SK-N-SH (cell line): ENCODE results near the gene TEX28. TPM values are rescaled to one million over a fixed set of nuclear protein-coding genes. Genes with fewer than 3 reads are reported as not detected.
"Not testable (repeated sequence)": the region's sequence is repeated elsewhere in the genome, so short reads cannot be mapped to it uniquely, and the experiment has no call there.

Source experiments
- CTCF ChIA-PET: fragments of 300-600, 350-600 bp; formaldehyde crosslinking; extraction: SDS; loops from one replicate; lab custom pipeline; 2021; lab: Yijun Ruan, JAX
- POLR2A ChIA-PET: fragments of 350-600 bp; sonication (Branson Sonifier 250); formaldehyde crosslinking; extraction: SDS; loops from one replicate; lab custom pipeline; 2020; ENCODE audit warnings: antibody characterized with exemption, inconsistent platforms; lab: Yijun Ruan, JAX
- DNase-seq: peaks from one replicate; pipeline ENCODE4 v3.0.0; 2012
- H2AFZ ChIP-seq: fragments of 200-600 bp; sonication (generic); 2 replicates; pipeline ENCODE4 v1.8.1; 2016; ENCODE audit warnings: antibody characterized with exemption, mild to moderate bottlenecking, low read depth
- H3F3A ChIP-seq: fragments of 200-600 bp; sonication (generic); replicated peaks from 2 replicates; pipeline ENCODE3; 2016; ENCODE audit warnings: antibody characterized with exemption, mild to moderate bottlenecking; ENCODE audit not compliant: insufficient read depth
- H3K27ac ChIP-seq, 2 experiments: fragments of 200-500 bp in 1 of 2; fragments of 200-600 bp in 1 of 2; sonication (Bioruptor generic) in 1 of 2; sonication (generic), shearing (Covaris generic) in 1 of 2; 2 replicates each; pipeline versions ENCODE4 v1.5.1 to v1.6.1; 2014 to 2016; ENCODE audit warnings: low read depth in 2 of 2, inconsistent platforms in 1 of 2, low read length in 1 of 2, mild to moderate bottlenecking in 1 of 2, mixed read lengths in 1 of 2
- H3K27me3 ChIP-seq: fragments of 200-600 bp; sonication (generic), shearing (Covaris generic); 2 replicates; pipeline ENCODE4 v1.6.1; 2016; ENCODE audit warnings: mixed run types; ENCODE audit not compliant: insufficient read depth
- H3K36me3 ChIP-seq, 2 experiments: fragments of 200-500 bp in 1 of 2; fragments of 200-600 bp in 1 of 2; sonication (Bioruptor generic) in 1 of 2; sonication (generic) in 1 of 2; replicated peaks in 1 of 2; 2 replicates each; pipeline versions ENCODE3 to v1.5.1; 2014 to 2016; ENCODE audit warnings: low read length in 1 of 2, mild to moderate bottlenecking in 1 of 2; ENCODE audit not compliant: insufficient read depth in 2 of 2, control insufficient read depth in 1 of 2
- H3K4me1 ChIP-seq, 2 experiments: fragments of 200-500 bp in 1 of 2; fragments of 200-600 bp in 1 of 2; sonication (Bioruptor generic) in 1 of 2; sonication (generic), shearing (Covaris generic) in 1 of 2; 2 replicates each; pipeline versions ENCODE4 v1.5.1 to v1.6.1; 2014 to 2016; ENCODE audit warnings: low read depth in 1 of 2, low read length in 1 of 2, mixed run types in 1 of 2; ENCODE audit not compliant: insufficient read depth in 2 of 2, control insufficient read depth in 1 of 2
- H3K4me2 ChIP-seq: fragments of 200-600 bp; sonication (generic), shearing (Covaris generic); 2 replicates; pipeline ENCODE4 v1.6.1; 2017; ENCODE audit warnings: mixed run types
- H3K4me3 ChIP-seq, 2 experiments: fragments of 200-500 bp in 1 of 2; fragments of 200-600 bp in 1 of 2; sonication (Bioruptor generic) in 1 of 2; sonication (generic), shearing (Covaris generic) in 1 of 2; 2 replicates each; pipeline versions ENCODE4 v1.5.1 to v1.8.1; 2014 to 2016; ENCODE audit warnings: low read depth in 2 of 2, inconsistent platforms in 1 of 2, low read length in 1 of 2, mild to moderate bottlenecking in 1 of 2, mixed read lengths in 1 of 2, moderate library complexity in 1 of 2
- H3K79me2 ChIP-seq: fragments of 200-600 bp; sonication (generic); 2 replicates; pipeline ENCODE4 v1.8.1; 2017; ENCODE audit warnings: mild to moderate bottlenecking; ENCODE audit not compliant: insufficient read depth
- H3K9ac ChIP-seq: fragments of 200-600 bp; sonication (generic); 2 replicates; pipeline ENCODE4 v1.6.1; 2017; ENCODE audit warnings: mixed run types
- H3K9me2 ChIP-seq: fragments of 200-600 bp; sonication (generic); 2 replicates; pipeline ENCODE4 v1.6.1; 2017; ENCODE audit warnings: mixed run types
- H3K9me3 ChIP-seq: fragments of 200-600 bp; sonication (generic); 2 replicates; pipeline ENCODE4 v1.6.1; 2017; ENCODE audit warnings: mixed run types, mild to moderate bottlenecking, moderate library complexity
- H4K20me1 ChIP-seq: fragments of 200-600 bp; sonication (generic); 2 replicates; pipeline ENCODE4 v1.6.1; 2017; ENCODE audit warnings: mild to moderate bottlenecking, mixed run types; ENCODE audit not compliant: insufficient read depth
- WGBS: methylation state at CpG from one replicate; pipeline ENCODE4 v1.1.6; 2017; ENCODE audit warnings: low lambda C conversion rate; 5-methylcytosine and 5-hydroxymethylcytosine counted together
- polyA plus RNA-seq, 3 experiments: library from polyadenylated mRNA; depleted of rRNA; stranded (reverse); fragments of >200 nt; gene quantifications; 2 replicates each; pipeline ENCODE4 v1.2.3, GENCODE V29; 2012

The TEX28 gene
- polyA plus RNA-seq, 1 of the 3 experiments (the other 2 are of a cell fraction): not detected

GRCh38 chrX:154284489-154285338 is 10.2 kb downstream of the TEX28 start:
- CTCF ChIA-PET, H3K4me1 ChIP-seq, DNase-seq, H3F3A ChIP-seq, H3K9me2 ChIP-seq, H3K27me3 ChIP-seq, H2AFZ ChIP-seq, H4K20me1 ChIP-seq, POLR2A ChIA-PET, H3K27ac ChIP-seq, H3K79me2 ChIP-seq, H3K4me2 ChIP-seq, H3K4me3 ChIP-seq, H3K36me3 ChIP-seq, H3K9me3 ChIP-seq, H3K9ac ChIP-seq: not testable (repeated sequence)
- no CpG with 5 or more reads among the region's 23 CpGs for WGBS

DNA sequence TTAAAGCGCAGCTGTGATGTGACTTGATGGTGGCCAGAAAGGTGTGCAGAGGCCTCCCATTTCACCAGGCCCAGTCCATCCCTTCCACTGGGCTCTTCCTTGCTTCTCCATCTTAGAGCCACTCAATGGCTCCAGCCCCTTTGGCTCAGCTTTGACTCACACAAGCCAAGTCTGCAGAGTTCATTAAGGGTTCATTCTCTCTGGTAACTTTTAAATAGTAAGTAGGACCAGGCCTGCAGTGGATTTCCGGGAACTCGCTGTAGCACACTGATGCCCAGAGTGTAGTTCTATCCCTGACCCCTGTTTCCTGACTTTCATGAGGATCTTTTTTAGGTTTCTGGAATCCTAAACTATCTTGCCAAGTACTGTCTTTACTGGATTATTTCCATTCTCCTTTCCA is 25.7 kb downstream of the TEX28 start:
- POLR2A ChIA-PET, H2AFZ ChIP-seq, H3F3A ChIP-seq, H3K4me1 ChIP-seq, H3K36me3 ChIP-seq, H4K20me1 ChIP-seq, H3K27me3 ChIP-seq, H3K27ac ChIP-seq, H3K9me2 ChIP-seq, H3K9me3 ChIP-seq, H3K4me2 ChIP-seq, H3K4me3 ChIP-seq, H3K79me2 ChIP-seq, CTCF ChIA-PET, DNase-seq, H3K9ac ChIP-seq: not testable (repeated sequence)
- WGBS: no CpG with 5 or more reads among the region's 3 CpGs

- H3K9me2 ChIP-seq, H3K4me3 ChIP-seq, DNase-seq, H3K9ac ChIP-seq, H3K27me3 ChIP-seq, H3K79me2 ChIP-seq, H3K4me2 ChIP-seq, H4K20me1 ChIP-seq, H3K36me3 ChIP-seq, H2AFZ ChIP-seq, POLR2A ChIA-PET, H3K4me1 ChIP-seq, H3K9me3 ChIP-seq, H3F3A ChIP-seq, CTCF ChIA-PET, H3K27ac ChIP-seq: not testable (repeated sequence)
- WGBS: no CpG with 5 or more reads among the region's 6 CpGs
Measured at GRCh38 chrX:154263072-154263471, 31.9 kb downstream of the TEX28 start.

GRCh38 chrX:154258711-154259110 is 36.2 kb downstream of the TEX28 start:
- H3K36me3 ChIP-seq, CTCF ChIA-PET, H3K4me1 ChIP-seq, H3K4me3 ChIP-seq, H3F3A ChIP-seq, H3K79me2 ChIP-seq, H3K4me2 ChIP-seq, DNase-seq, H3K9me3 ChIP-seq, H3K9me2 ChIP-seq, H3K9ac ChIP-seq, H2AFZ ChIP-seq, H3K27me3 ChIP-seq, POLR2A ChIA-PET, H3K27ac ChIP-seq, H4K20me1 ChIP-seq: not testable (repeated sequence)
- whole genome bisulfite sequencing: no CpG with 5 or more reads among the region's 10 CpGs

- no CpG with 5 or more reads among the region's 17 CpGs for WGBS
- H3K4me1 ChIP-seq, H3K9me2 ChIP-seq, H3K36me3 ChIP-seq, H3K4me2 ChIP-seq, POLR2A ChIA-PET, H3K9ac ChIP-seq, H3F3A ChIP-seq, CTCF ChIA-PET, H3K4me3 ChIP-seq, H3K9me3 ChIP-seq, H2AFZ ChIP-seq, H3K79me2 ChIP-seq, H3K27ac ChIP-seq, DNase-seq, H4K20me1 ChIP-seq, H3K27me3 ChIP-seq: not testable (repeated sequence)
Measured at GRCh38 chrX:154257282-154257681, 37.6 kb downstream of the TEX28 start, which contains the start of gene OPN1MW3. Gene OPN1MW3, plus strand, starts transcription at chrX:154257582. Its CDS starts 38 bp downstream, at chrX:154257620.

- H3K4me2 ChIP-seq, H3F3A ChIP-seq, POLR2A ChIA-PET, H3K79me2 ChIP-seq, H3K27ac ChIP-seq, H4K20me1 ChIP-seq, H3K9me2 ChIP-seq, CTCF ChIA-PET, H3K9ac ChIP-seq, H3K27me3 ChIP-seq, H3K4me1 ChIP-seq, H2AFZ ChIP-seq, H3K4me3 ChIP-seq, H3K36me3 ChIP-seq, DNase-seq, H3K9me3 ChIP-seq: not testable (repeated sequence)
- WGBS: no CpG with 5 or more reads among the region's 10 CpGs
Measured at GRCh38 chrX:154248076-154248475, 46.8 kb downstream of the TEX28 start.
